SK-N-MC (cell line): Measurements from ENCODE around the gene RNU6-7.

ENCODE experiments used
- DNase-seq: peaks from one replicate; pipeline ENCODE4 v3.0.0-alpha.2; 2011; ENCODE audit warnings: low read depth, low spot score
- H3K27ac ChIP-seq: fragments of 200-600 bp; sonication (generic); 2 replicates; pipeline ENCODE4 v1.5.1; 2016; ENCODE audit warnings: mixed run types
- H3K36me3 ChIP-seq: fragments of 200-600 bp; sonication (generic); 2 replicates; pipeline ENCODE4 v1.6.1; 2017; ENCODE audit warnings: antibody characterized with exemption, low read length, mixed read lengths; ENCODE audit not compliant: insufficient read depth
- H3K4me3 ChIP-seq: fragments of 200-600 bp; sonication (generic); 2 replicates; pipeline ENCODE4 v1.5.1; 2016
- H3K9ac ChIP-seq: fragments of 200-600 bp; sonication (generic); 2 replicates; pipeline ENCODE4 v1.8.0; 2017; ENCODE audit warnings: mixed run types, mixed read lengths; ENCODE audit not compliant: insufficient read length
- H3K9me3 ChIP-seq: fragments of 200-600 bp; sonication (generic); 2 replicates; pipeline ENCODE4 v1.6.1; 2017; ENCODE audit warnings: low read depth, mild to moderate bottlenecking, antibody characterized with exemption, low read length, moderate library complexity, mixed read lengths
- EZH2 ChIP-seq: fragments of 200-600 bp; sonication (generic); IDR thresholded peaks from one replicate; pipeline ENCODE4 v1.6.1; 2017; ENCODE audit warnings: antibody characterized with exemption
- FOXP2 ChIP-seq: optimal IDR thresholded peaks from 2 replicates; pipeline ENCODE3; 2011; ENCODE audit warnings: mild to moderate bottlenecking, moderate library complexity; ENCODE audit not compliant: insufficient read depth; ENCODE audit errors: extremely low read length, control extremely low read depth
- POLR2AphosphoS5 ChIP-seq: IDR thresholded peaks from 2 replicates; pipeline ENCODE4 v1.6.1; 2012; ENCODE audit warnings: mild to moderate bottlenecking, low read depth, low read length, borderline replicate concordance

The RNU6-7 gene

GRCh38 chr14:32201816-32202490 is at the start of gene RNU6-7:
TSS of gene RNU6-7 (plus strand) at chr14:32202045.
- peak; percentile 30 for DNase-seq
- peak within 1 kb of the TSS; percentile 93 for H3K9ac ChIP-seq
- peak within 1 kb of the TSS; percentile 91 for H3K4me3 ChIP-seq
- peak within 1 kb of the TSS; percentile 91 for H3K27ac ChIP-seq
- no peaks in the 10 kb centered on the region for H3K36me3 ChIP-seq
- TF ChIP-seq POLR2AphosphoS5 (no peak), FOXP2 (no peak), EZH2 (no peak)
- H3K9me3 ChIP-seq: no peaks in the 10 kb centered on the region

GRCh38 chr14:32166029-32166428 is 35.8 kb upstream of the RNU6-7 start:
- no peaks in the 10 kb centered on the region for H3K36me3 ChIP-seq
- no peak for DNase-seq
- no peak overlapping the region for H3K27ac ChIP-seq
- no peak overlapping the region for H3K4me3 ChIP-seq
- TF ChIP-seq EZH2 (no peak), FOXP2 (no peak), POLR2AphosphoS5 (no peak)
- H3K9ac ChIP-seq: no peak overlapping the region
- H3K9me3 ChIP-seq: no peaks in the 10 kb centered on the region

GRCh38 chr14:32166924-32167323 is 34.9 kb upstream of the RNU6-7 start:
- H3K9ac ChIP-seq: no peak overlapping the region

GRCh38 chr14:32167907-32168306 is 33.9 kb upstream of the RNU6-7 start:
- Histone ChIP-seq H3K9me3 (no peaks in the 10 kb centered on the region), H3K9ac (no peak overlapping the region), H3K4me3 (no peak overlapping the region), H3K36me3 (no peaks in the 10 kb centered on the region), H3K27ac (no peak overlapping the region)
- no peak for DNase-seq
- TF ChIP-seq FOXP2 (no peak), EZH2 (no peak), POLR2AphosphoS5 (no peak)

More at GRCh38 chr14:32166924-32167323, 34.9 kb upstream of the RNU6-7 start:
- H3K9me3 ChIP-seq: no peaks in the 10 kb centered on the region
- H3K4me3 ChIP-seq: no peak overlapping the region
- DNase-seq: no peak
- H3K36me3 ChIP-seq: no peaks in the 10 kb centered on the region
- no peak for TF ChIP-seq FOXP2
- no peak for TF ChIP-seq EZH2
- no peak for TF ChIP-seq POLR2AphosphoS5
- no peak overlapping the region for H3K27ac ChIP-seq

- H3K9ac ChIP-seq: no peak overlapping the region
- TF ChIP-seq FOXP2 (no peak), POLR2AphosphoS5 (no peak), EZH2 (no peak)
These were observed 32.7 kb upstream of the RNU6-7 start for GRCh38 chr14:32169191-32169590.

GRCh38 chr14:32171469-32171868 is 30.4 kb upstream of the RNU6-7 start:
- H3K27ac ChIP-seq: no peak overlapping the region
- H3K9ac ChIP-seq: no peak overlapping the region
- H3K4me3 ChIP-seq: no peak overlapping the region
- no peak for DNase-seq
- H3K36me3 ChIP-seq: no peaks in the 10 kb centered on the region
- no peaks in the 10 kb centered on the region for H3K9me3 ChIP-seq
- TF ChIP-seq POLR2AphosphoS5: no peak

More at GRCh38 chr14:32169191-32169590, 32.7 kb upstream of the RNU6-7 start:
- Histone ChIP-seq H3K9me3 (no peaks in the 10 kb centered on the region), H3K36me3 (no peaks in the 10 kb centered on the region), H3K4me3 (no peak overlapping the region), H3K27ac (no peak overlapping the region)
- DNase-seq: no peak

- H3K9ac ChIP-seq: no peak overlapping the region
- no peaks in the 10 kb centered on the region; the same call in 1 of the 2 replicates for H3K9me3 ChIP-seq
- DNase-seq: no peak
- no peak overlapping the region for H3K27ac ChIP-seq
- TF ChIP-seq FOXP2 (no peak), POLR2AphosphoS5 (no peak), EZH2 (no peak)
- H3K36me3 ChIP-seq: no peaks in the 10 kb centered on the region
- no peak overlapping the region for H3K4me3 ChIP-seq
These were observed 18.4 kb upstream of the RNU6-7 start for GRCh38 chr14:32183151-32184058.

- no peak for DNase-seq
- H3K4me3 ChIP-seq: no peak overlapping the region
- H3K9me3 ChIP-seq: no peaks in the 10 kb centered on the region
- TF ChIP-seq FOXP2: no peak
- TF ChIP-seq EZH2: no peak
- no peak for TF ChIP-seq POLR2AphosphoS5
- H3K27ac ChIP-seq: no peak overlapping the region
- no peaks in the 10 kb centered on the region for H3K36me3 ChIP-seq
- no peak overlapping the region for H3K9ac ChIP-seq
These were observed 16.7 kb upstream of the RNU6-7 start for GRCh38 chr14:32185097-32185496.
